ENCODE measurements around the gene HEXD.

GRCh38 chr17:82382933-82383255 lies 35.3 kb upstream of the HEXD start:
- TF ChIP-seq YY1 (IDR thresholded peaks at IDR 0.05; ENCODE audit: insufficient read depth, insufficient read length) (no peak), SUZ12 (IDR thresholded peaks at IDR 0.05; ENCODE audit: extremely low read depth, insufficient read depth, insufficient read length) (no peak)

Data from NT2/D1 (cell line).